Gastroesophageal sphincter (tissue), 3 donors: ENCODE results near the gene FMOD.

Source experiments
- CTCF ChIP-seq, 4 experiments: fragments of 200-600 bp in 2 of 4; fragments of 450-650 bp in 2 of 4; sonication (generic) in 1 of 4; IDR thresholded peaks; one replicate each; pipeline ENCODE4 v1.5.1; 2017 to 2019; ENCODE audit warnings: antibody characterized with exemption in 4 of 4, mild to moderate bottlenecking in 2 of 4, moderate library complexity in 2 of 4
- POLR2A ChIP-seq, 2 donors: fragments of 450-650 bp; IDR thresholded peaks; one replicate each; pipeline ENCODE4 v1.6.1; 2017; ENCODE audit warnings: antibody characterized with exemption in 2 of 2, mild to moderate bottlenecking in 2 of 2, moderate library complexity in 1 of 2

GRCh38 chr1:203343956-203344754, 6.8 kb downstream of the FMOD start:
- TF ChIP-seq CTCF (IDR thresholded peaks at IDR 0.05) (no peak), POLR2A (IDR thresholded peaks at IDR 0.05) (no peak)
